ENCODE data around the gene TTC34. TPM values are rescaled to one million over a fixed set of nuclear protein-coding genes. Genes with fewer than 3 reads are reported as not detected.

The TTC34 gene
- total and polyA plus RNA-seq, 10 of the 15 experiments (the other 5 are each of a cell fraction or from before 2014, with no cell fraction given) = 0.03 to 0.49 (median 0.05) TPM; not detected in 2

DNA sequence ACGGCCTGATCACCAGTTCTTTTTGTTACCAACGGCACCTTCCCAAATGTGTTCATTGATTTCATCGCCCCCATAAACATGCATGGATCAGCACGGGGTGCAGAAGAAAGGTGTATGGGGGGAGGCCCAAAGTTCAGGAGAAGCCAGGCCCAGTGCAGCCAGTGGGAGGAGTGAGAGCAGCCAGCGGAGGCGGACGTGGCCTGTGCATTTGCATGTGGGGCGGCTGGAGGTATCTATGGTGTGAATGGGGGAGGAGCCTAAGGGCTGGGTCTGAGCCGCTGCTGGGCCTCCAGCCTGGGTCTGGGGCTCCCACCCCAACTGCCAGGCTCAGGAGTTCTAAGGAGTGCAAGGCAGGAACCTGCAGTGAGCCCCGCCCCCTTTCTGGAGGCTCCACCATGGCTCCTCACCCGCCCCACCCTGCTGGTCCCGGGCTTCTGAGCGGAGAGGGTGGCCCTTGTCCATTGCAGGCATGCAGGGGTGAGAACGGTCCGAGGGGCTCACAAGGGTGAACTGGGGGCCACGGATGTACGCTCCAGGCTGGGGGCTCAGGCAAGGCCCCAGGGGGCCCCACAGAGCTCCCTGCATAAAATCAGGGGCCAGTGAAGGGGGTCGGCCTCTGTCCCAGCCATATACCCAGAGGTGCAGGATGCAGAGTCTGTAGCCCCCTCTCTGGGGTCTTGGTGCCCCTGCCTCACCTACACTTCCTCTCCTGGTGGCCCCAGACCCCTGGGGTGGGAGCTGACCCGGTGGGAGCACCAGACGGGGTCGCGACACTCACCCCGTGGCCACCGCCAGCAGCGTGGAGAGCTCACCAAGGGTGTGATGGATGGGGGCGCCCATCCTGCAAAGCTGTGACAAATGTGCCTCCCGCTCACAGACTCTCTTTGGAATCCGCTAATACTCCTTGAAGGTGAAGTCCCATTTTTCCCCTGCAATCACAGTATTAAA lies 31.3 kb upstream of the TTC34 start:
- Histone ChIP-seq H3K4me3 (no peak overlapping the region), H3K9ac (ENCODE audit: control insufficient read depth, insufficient read depth, low read length) (no peak overlapping the region), H3K36me3 (ENCODE audit: control insufficient read depth in 2 of 2, insufficient read depth in 2 of 2, low read length in 1 of 2) (no peaks in the 10 kb centered on the region), H3K27ac (ENCODE audit: control insufficient read depth, insufficient read depth) (no peak overlapping the region), H3K9me3 (replicated peaks; ENCODE audit: control insufficient read depth, insufficient read depth, low read length) (no peaks in the 10 kb centered on the region; the same call in 2 of the 3 replicates), H3K79me2 (ENCODE audit: control insufficient read depth, insufficient read depth, low read length) (no peaks in the 10 kb centered on the region), H3K4me2 (ENCODE audit: control insufficient read depth, insufficient read depth) (no peak overlapping the region), H3K4me1 (ENCODE audit: control insufficient read depth, insufficient read depth, low read length) (no peaks in the 10 kb centered on the region), H4K20me1 (ENCODE audit: control insufficient read depth, insufficient read depth) (no peaks in the 10 kb centered on the region), H3K27me3 (replicated peaks in 1 of 2; ENCODE audit: control insufficient read depth in 2 of 2, insufficient read depth in 2 of 2, low read length in 1 of 2) (no peaks in the 10 kb centered on the region), H2AFZ (ENCODE audit: control insufficient read depth, low read depth, low read length) (no peak overlapping the region)
- 69% methylated on average over 27 of the region's 28 CpGs for WGBS (ENCODE audit: insufficient coverage, insufficient replicate concordance, low lambda C conversion rate, missing lambda C conversion rate)
- TF ChIP-seq, protein P1, sequence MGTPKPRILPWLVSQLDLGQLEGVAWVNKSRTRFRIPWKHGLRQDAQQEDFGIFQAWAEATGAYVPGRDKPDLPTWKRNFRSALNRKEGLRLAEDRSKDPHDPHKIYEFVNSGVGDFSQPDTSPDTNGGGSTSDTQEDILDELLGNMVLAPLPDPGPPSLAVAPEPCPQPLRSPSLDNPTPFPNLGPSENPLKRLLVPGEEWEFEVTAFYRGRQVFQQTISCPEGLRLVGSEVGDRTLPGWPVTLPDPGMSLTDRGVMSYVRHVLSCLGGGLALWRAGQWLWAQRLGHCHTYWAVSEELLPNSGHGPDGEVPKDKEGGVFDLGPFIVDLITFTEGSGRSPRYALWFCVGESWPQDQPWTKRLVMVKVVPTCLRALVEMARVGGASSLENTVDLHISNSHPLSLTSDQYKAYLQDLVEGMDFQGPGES (IDR thresholded peaks at IDR 0.05) = no peak
- no peak for TF ChIP-seq LARP7 (IDR thresholded peaks at IDR 0.05)
- no peak for TF ChIP-seq JUND (IDR thresholded peaks at IDR 0.05; ENCODE audit: low read depth, low read length)
- TF ChIP-seq, protein P2, sequence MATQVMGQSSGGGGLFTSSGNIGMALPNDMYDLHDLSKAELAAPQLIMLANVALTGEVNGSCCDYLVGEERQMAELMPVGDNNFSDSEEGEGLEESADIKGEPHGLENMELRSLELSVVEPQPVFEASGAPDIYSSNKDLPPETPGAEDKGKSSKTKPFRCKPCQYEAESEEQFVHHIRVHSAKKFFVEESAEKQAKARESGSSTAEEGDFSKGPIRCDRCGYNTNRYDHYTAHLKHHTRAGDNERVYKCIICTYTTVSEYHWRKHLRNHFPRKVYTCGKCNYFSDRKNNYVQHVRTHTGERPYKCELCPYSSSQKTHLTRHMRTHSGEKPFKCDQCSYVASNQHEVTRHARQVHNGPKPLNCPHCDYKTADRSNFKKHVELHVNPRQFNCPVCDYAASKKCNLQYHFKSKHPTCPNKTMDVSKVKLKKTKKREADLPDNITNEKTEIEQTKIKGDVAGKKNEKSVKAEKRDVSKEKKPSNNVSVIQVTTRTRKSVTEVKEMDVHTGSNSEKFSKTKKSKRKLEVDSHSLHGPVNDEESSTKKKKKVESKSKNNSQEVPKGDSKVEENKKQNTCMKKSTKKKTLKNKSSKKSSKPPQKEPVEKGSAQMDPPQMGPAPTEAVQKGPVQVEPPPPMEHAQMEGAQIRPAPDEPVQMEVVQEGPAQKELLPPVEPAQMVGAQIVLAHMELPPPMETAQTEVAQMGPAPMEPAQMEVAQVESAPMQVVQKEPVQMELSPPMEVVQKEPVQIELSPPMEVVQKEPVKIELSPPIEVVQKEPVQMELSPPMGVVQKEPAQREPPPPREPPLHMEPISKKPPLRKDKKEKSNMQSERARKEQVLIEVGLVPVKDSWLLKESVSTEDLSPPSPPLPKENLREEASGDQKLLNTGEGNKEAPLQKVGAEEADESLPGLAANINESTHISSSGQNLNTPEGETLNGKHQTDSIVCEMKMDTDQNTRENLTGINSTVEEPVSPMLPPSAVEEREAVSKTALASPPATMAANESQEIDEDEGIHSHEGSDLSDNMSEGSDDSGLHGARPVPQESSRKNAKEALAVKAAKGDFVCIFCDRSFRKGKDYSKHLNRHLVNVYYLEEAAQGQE (IDR thresholded peaks at IDR 0.05; ENCODE audit: low read depth, low read length) = no peak
- TF ChIP-seq DPF2 (IDR thresholded peaks at IDR 0.05) = no peak
- no peak for TF ChIP-seq GABPA (IDR thresholded peaks at IDR 0.05; ENCODE audit: low read depth)
- TF ChIP-seq, protein P3, sequence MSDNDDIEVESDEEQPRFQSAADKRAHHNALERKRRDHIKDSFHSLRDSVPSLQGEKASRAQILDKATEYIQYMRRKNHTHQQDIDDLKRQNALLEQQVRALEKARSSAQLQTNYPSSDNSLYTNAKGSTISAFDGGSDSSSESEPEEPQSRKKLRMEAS (IDR thresholded peaks at IDR 0.05; ENCODE audit: low read depth, low read length) = no peak
- TF ChIP-seq, protein P4, sequence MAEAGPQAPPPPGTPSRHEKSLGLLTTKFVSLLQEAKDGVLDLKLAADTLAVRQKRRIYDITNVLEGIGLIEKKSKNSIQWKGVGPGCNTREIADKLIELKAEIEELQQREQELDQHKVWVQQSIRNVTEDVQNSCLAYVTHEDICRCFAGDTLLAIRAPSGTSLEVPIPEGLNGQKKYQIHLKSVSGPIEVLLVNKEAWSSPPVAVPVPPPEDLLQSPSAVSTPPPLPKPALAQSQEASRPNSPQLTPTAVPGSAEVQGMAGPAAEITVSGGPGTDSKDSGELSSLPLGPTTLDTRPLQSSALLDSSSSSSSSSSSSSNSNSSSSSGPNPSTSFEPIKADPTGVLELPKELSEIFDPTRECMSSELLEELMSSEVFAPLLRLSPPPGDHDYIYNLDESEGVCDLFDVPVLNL (IDR thresholded peaks at IDR 0.05; ENCODE audit: low read depth, low read length) = no peak
- no peak for TF ChIP-seq EP300 (IDR thresholded peaks at IDR 0.05; ENCODE audit: borderline replicate concordance in 1 of 2, control insufficient read depth in 1 of 2, low read depth in 2 of 2, low read length in 2 of 2)
- TF ChIP-seq SIN3A (IDR thresholded peaks at IDR 0.05; ENCODE audit: low read depth, low read length) = no peak
- TF ChIP-seq YBX1 (IDR thresholded peaks at IDR 0.05) = no peak
- TF ChIP-seq TCF7 (IDR thresholded peaks at IDR 0.05; ENCODE audit: borderline replicate concordance) = no peak
- POLR2A ChIA-PET = no interaction called here
- no TSS peak for BruUV-seq (replicated peaks)
- DNase-seq (ENCODE audit: low read depth, low spot score) = no peak
- RAD21 ChIA-PET (ENCODE audit: unreplicated experiment) = no interaction called here
- CTCF ChIA-PET = no interaction called here
- intact Hi-C loops (cut with micrococcal nuclease; ENCODE audit: unreplicated experiment) = no loop called here
- SMC1A ChIA-PET (ENCODE audit: uncharacterized antibody, unreplicated experiment) = no interaction called here
- no peak for ATAC-seq
- in situ Hi-C loops (cut with MboI) = no loop called here
- no peak for FAIRE-seq

Measured in GM12878 (cell line).